Measurements from ENCODE around the gene THOC7.

DNA sequence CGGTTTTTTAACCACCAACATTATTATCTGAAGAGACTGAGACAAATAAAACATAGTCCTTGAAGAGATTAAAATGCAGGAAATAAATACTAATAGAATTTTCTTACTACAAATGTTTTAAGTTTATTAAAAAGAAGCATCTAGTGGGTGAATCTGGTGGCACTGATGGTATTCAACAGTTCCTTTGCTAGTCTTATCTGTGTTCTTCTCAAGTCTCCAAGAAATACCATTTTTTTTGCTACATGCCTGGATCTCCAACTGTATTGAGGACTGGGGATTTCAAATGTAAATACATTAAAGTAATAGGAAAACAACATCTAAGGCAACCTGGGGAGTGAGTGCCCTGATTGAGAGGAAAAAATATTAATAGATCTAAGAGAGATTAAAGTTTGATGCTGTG lies 21.9 kb downstream of the THOC7 start:
- TF ChIP-seq RAD21 (conservative IDR thresholded peaks at IDR 0.05) (no peak), EP300 (conservative IDR thresholded peaks at IDR 0.05; ENCODE audit: poor library complexity, severe bottlenecking) (no peak), CTCF (IDR thresholded peaks at IDR 0.05; ENCODE audit: poor library complexity, severe bottlenecking) (no peak), POLR2AphosphoS5 (IDR thresholded peaks at IDR 0.05) (no peak), MXI1 (conservative IDR thresholded peaks at IDR 0.05; ENCODE audit: poor library complexity, severe bottlenecking) (no peak), REST (IDR thresholded peaks at IDR 0.05; ENCODE audit: borderline replicate concordance) (no peak), TAF1 (IDR thresholded peaks at IDR 0.05; ENCODE audit: low read depth) (no peak), SMC3 (conservative IDR thresholded peaks at IDR 0.05; ENCODE audit: poor library complexity) (no peak)

Data from neural cell (in vitro differentiated cells).